Measurements from ENCODE around the gene INPP5A.
"Not testable (repeated sequence)": the region's sequence is repeated elsewhere in the genome, so short reads cannot be mapped to it uniquely, and the experiment has no call there.

Gene INPP5A

GRCh38 chr10:132597654-132598053 lies 60.1 kb downstream of the INPP5A start:
- Histone ChIP-seq H3K4me3 (ENCODE audit: insufficient read depth, low read depth, low read length, poor library complexity, severe bottlenecking) (no peak overlapping the region), H3K36me3 (ENCODE audit: control insufficient read depth, insufficient read depth, low read length) (no peaks in the 10 kb centered on the region), H3K27me3 (replicated peaks; ENCODE audit: control insufficient read depth, insufficient read depth, low read length, poor library complexity, severe bottlenecking) (no peaks in the 10 kb centered on the region), H3K9me3 (ENCODE audit: control insufficient read depth, low read length) (no peaks in the 10 kb centered on the region), H3K4me1 (ENCODE audit: control insufficient read depth, insufficient read depth, low read length, poor library complexity, severe bottlenecking) (peaks cover 3% of the 10 kb centered on the region), H3K27ac (ENCODE audit: insufficient read depth, low read length, poor library complexity, severe bottlenecking) (no peak overlapping the region)
- DNase-seq = no peak

- not testable (repeated sequence) for H3K9me3 ChIP-seq (ENCODE audit: control insufficient read depth, low read length); H3K36me3 ChIP-seq (ENCODE audit: control insufficient read depth, insufficient read depth, low read length); H3K4me1 ChIP-seq (ENCODE audit: control insufficient read depth, insufficient read depth, low read length, poor library complexity, severe bottlenecking); DNase-seq; H3K27me3 ChIP-seq (replicated peaks; ENCODE audit: control insufficient read depth, insufficient read depth, low read length, poor library complexity, severe bottlenecking); H3K4me3 ChIP-seq (ENCODE audit: insufficient read depth, low read depth, low read length, poor library complexity, severe bottlenecking); H3K27ac ChIP-seq (ENCODE audit: insufficient read depth, low read length, poor library complexity, severe bottlenecking)
These were observed 61.5 kb downstream of the INPP5A start for GRCh38 chr10:132599023-132599618.

- Histone ChIP-seq H3K27me3 (replicated peaks; ENCODE audit: control insufficient read depth, insufficient read depth, low read length, poor library complexity, severe bottlenecking) (no peaks in the 10 kb centered on the region), H3K27ac (ENCODE audit: insufficient read depth, low read length, poor library complexity, severe bottlenecking) (no peak overlapping the region), H3K4me1 (ENCODE audit: control insufficient read depth, insufficient read depth, low read length, poor library complexity, severe bottlenecking) (no peaks in the 10 kb centered on the region), H3K9me3 (ENCODE audit: control insufficient read depth, low read length) (no peaks in the 10 kb centered on the region), H3K4me3 (ENCODE audit: insufficient read depth, low read depth, low read length, poor library complexity, severe bottlenecking) (no peak overlapping the region), H3K36me3 (ENCODE audit: control insufficient read depth, insufficient read depth, low read length) (no peaks in the 10 kb centered on the region)
- DNase-seq = no peak
These were observed 62.1 kb downstream of the INPP5A start for GRCh38 chr10:132599732-132600131.

GRCh38 chr10:132600416-132600815 lies 62.8 kb downstream of the INPP5A start:
- Histone ChIP-seq H3K9me3 (ENCODE audit: control insufficient read depth, low read length) (no peaks in the 10 kb centered on the region), H3K27ac (ENCODE audit: insufficient read depth, low read length, poor library complexity, severe bottlenecking) (no peak overlapping the region), H3K4me3 (ENCODE audit: insufficient read depth, low read depth, low read length, poor library complexity, severe bottlenecking) (no peak overlapping the region), H3K36me3 (ENCODE audit: control insufficient read depth, insufficient read depth, low read length) (no peaks in the 10 kb centered on the region), H3K27me3 (replicated peaks; ENCODE audit: control insufficient read depth, insufficient read depth, low read length, poor library complexity, severe bottlenecking) (no peaks in the 10 kb centered on the region), H3K4me1 (ENCODE audit: control insufficient read depth, insufficient read depth, low read length, poor library complexity, severe bottlenecking) (no peaks in the 10 kb centered on the region)
- no peak for DNase-seq

- Histone ChIP-seq H3K27me3 (replicated peaks; ENCODE audit: control insufficient read depth, insufficient read depth, low read length, poor library complexity, severe bottlenecking) (no peaks in the 10 kb centered on the region), H3K4me1 (ENCODE audit: control insufficient read depth, insufficient read depth, low read length, poor library complexity, severe bottlenecking) (no peaks in the 10 kb centered on the region), H3K4me3 (ENCODE audit: insufficient read depth, low read depth, low read length, poor library complexity, severe bottlenecking) (no peak overlapping the region), H3K9me3 (ENCODE audit: control insufficient read depth, low read length) (no peaks in the 10 kb centered on the region), H3K36me3 (ENCODE audit: control insufficient read depth, insufficient read depth, low read length) (no peaks in the 10 kb centered on the region), H3K27ac (ENCODE audit: insufficient read depth, low read length, poor library complexity, severe bottlenecking) (no peak overlapping the region)
- DNase-seq = no peak
These were observed 64.0 kb downstream of the INPP5A start for GRCh38 chr10:132601567-132601966.

GRCh38 chr10:132602614-132603013 lies 65.0 kb downstream of the INPP5A start:
- no peak for DNase-seq
- H3K36me3 ChIP-seq (ENCODE audit: control insufficient read depth, insufficient read depth, low read length) = no peaks in the 10 kb centered on the region
- no peaks in the 10 kb centered on the region for H3K4me1 ChIP-seq (ENCODE audit: control insufficient read depth, insufficient read depth, low read length, poor library complexity, severe bottlenecking)
- no peaks in the 10 kb centered on the region for H3K27me3 ChIP-seq (replicated peaks; ENCODE audit: control insufficient read depth, insufficient read depth, low read length, poor library complexity, severe bottlenecking)
- no peaks in the 10 kb centered on the region for H3K9me3 ChIP-seq (ENCODE audit: control insufficient read depth, low read length)
- H3K27ac ChIP-seq (ENCODE audit: insufficient read depth, low read length, poor library complexity, severe bottlenecking) = no peak overlapping the region
- H3K4me3 ChIP-seq (ENCODE audit: insufficient read depth, low read depth, low read length, poor library complexity, severe bottlenecking) = no peak overlapping the region

GRCh38 chr10:132603851-132604533 lies 66.4 kb downstream of the INPP5A start:
- DNase-seq = no peak
- Histone ChIP-seq H3K36me3 (ENCODE audit: control insufficient read depth, insufficient read depth, low read length) (no peaks in the 10 kb centered on the region), H3K4me3 (ENCODE audit: insufficient read depth, low read depth, low read length, poor library complexity, severe bottlenecking) (no peak overlapping the region), H3K27ac (ENCODE audit: insufficient read depth, low read length, poor library complexity, severe bottlenecking) (no peak overlapping the region), H3K9me3 (ENCODE audit: control insufficient read depth, low read length) (no peaks in the 10 kb centered on the region), H3K27me3 (replicated peaks; ENCODE audit: control insufficient read depth, insufficient read depth, low read length, poor library complexity, severe bottlenecking) (no peaks in the 10 kb centered on the region), H3K4me1 (ENCODE audit: control insufficient read depth, insufficient read depth, low read length, poor library complexity, severe bottlenecking) (no peaks in the 10 kb centered on the region)

- Histone ChIP-seq H3K4me1 (ENCODE audit: control insufficient read depth, insufficient read depth, low read length, poor library complexity, severe bottlenecking) (no peaks in the 10 kb centered on the region), H3K4me3 (ENCODE audit: insufficient read depth, low read depth, low read length, poor library complexity, severe bottlenecking) (no peak overlapping the region), H3K27ac (ENCODE audit: insufficient read depth, low read length, poor library complexity, severe bottlenecking) (no peak overlapping the region), H3K9me3 (ENCODE audit: control insufficient read depth, low read length) (no peaks in the 10 kb centered on the region), H3K36me3 (ENCODE audit: control insufficient read depth, insufficient read depth, low read length) (no peaks in the 10 kb centered on the region), H3K27me3 (replicated peaks; ENCODE audit: control insufficient read depth, insufficient read depth, low read length, poor library complexity, severe bottlenecking) (no peaks in the 10 kb centered on the region)
- DNase-seq = no peak
These were observed 67.1 kb downstream of the INPP5A start for GRCh38 chr10:132604686-132605085.

GRCh38 chr10:132605390-132605789 lies 67.8 kb downstream of the INPP5A start:
- Histone ChIP-seq H3K4me3 (ENCODE audit: insufficient read depth, low read depth, low read length, poor library complexity, severe bottlenecking) (no peak overlapping the region), H3K27me3 (replicated peaks; ENCODE audit: control insufficient read depth, insufficient read depth, low read length, poor library complexity, severe bottlenecking) (no peaks in the 10 kb centered on the region), H3K27ac (ENCODE audit: insufficient read depth, low read length, poor library complexity, severe bottlenecking) (no peak overlapping the region), H3K4me1 (ENCODE audit: control insufficient read depth, insufficient read depth, low read length, poor library complexity, severe bottlenecking) (no peaks in the 10 kb centered on the region), H3K9me3 (ENCODE audit: control insufficient read depth, low read length) (no peaks in the 10 kb centered on the region), H3K36me3 (ENCODE audit: control insufficient read depth, insufficient read depth, low read length) (no peaks in the 10 kb centered on the region)
- DNase-seq = no peak

- H3K27ac ChIP-seq (ENCODE audit: insufficient read depth, low read length, poor library complexity, severe bottlenecking) = no peak overlapping the region
- DNase-seq = no peak
- H3K4me1 ChIP-seq (ENCODE audit: control insufficient read depth, insufficient read depth, low read length, poor library complexity, severe bottlenecking) = no peaks in the 10 kb centered on the region
- H3K27me3 ChIP-seq (replicated peaks; ENCODE audit: control insufficient read depth, insufficient read depth, low read length, poor library complexity, severe bottlenecking) = no peaks in the 10 kb centered on the region
- H3K36me3 ChIP-seq (ENCODE audit: control insufficient read depth, insufficient read depth, low read length) = no peaks in the 10 kb centered on the region
- no peaks in the 10 kb centered on the region for H3K9me3 ChIP-seq (ENCODE audit: control insufficient read depth, low read length)
- no peak overlapping the region for H3K4me3 ChIP-seq (ENCODE audit: insufficient read depth, low read depth, low read length, poor library complexity, severe bottlenecking)
These were observed 68.5 kb downstream of the INPP5A start for GRCh38 chr10:132606031-132606491.
